Right lobe of liver (tissue), 4 donors: ENCODE results near the gene TIMP3.

ENCODE experiments used
- POLR2A ChIP-seq: fragments of 450-650 bp; IDR thresholded peaks from one replicate; pipeline ENCODE4 v1.6.1; 2017; ENCODE audit warnings: antibody characterized with exemption, mild to moderate bottlenecking
- TF ChIP-seq, protein P1 (sequence below), 4 donors: fragments of 200-600 bp in 3 of 4; fragments of 450-650 bp in 1 of 4; IDR thresholded peaks; one replicate each; pipeline versions ENCODE4 v1.5.1 to v1.8.0; 2016 to 2022; ENCODE audit warnings: antibody characterized with exemption in 4 of 4, mild to moderate bottlenecking in 2 of 4
- donor health status: DM: no; HTN: no; CAD: no.
- donor health status: DM: no; HTN: no; CAD: no.
- donor health status: DM: no; HTN: yes; CAD: no.

DNA sequence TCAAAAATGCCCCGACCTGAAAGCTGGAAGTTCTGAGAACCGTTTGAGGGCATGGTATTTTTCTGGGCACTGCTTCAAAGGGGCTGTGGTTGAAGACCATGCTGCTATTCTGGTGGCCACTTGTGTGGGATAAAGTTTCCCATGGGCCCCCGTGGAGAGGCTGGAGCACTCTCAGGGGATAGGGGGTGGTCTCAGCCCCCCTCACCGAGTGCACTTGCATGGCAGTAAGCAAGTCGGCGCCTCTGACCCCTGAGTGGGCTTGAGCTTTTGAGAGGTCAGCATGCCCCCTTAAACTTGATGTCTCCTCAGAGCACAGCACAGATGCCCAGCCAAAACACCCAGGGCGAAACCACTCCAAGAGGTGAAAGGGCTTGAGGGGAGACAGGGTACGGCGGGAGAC lies 35.6 kb downstream of the TIMP3 start:
- TF ChIP-seq, protein P1, sequence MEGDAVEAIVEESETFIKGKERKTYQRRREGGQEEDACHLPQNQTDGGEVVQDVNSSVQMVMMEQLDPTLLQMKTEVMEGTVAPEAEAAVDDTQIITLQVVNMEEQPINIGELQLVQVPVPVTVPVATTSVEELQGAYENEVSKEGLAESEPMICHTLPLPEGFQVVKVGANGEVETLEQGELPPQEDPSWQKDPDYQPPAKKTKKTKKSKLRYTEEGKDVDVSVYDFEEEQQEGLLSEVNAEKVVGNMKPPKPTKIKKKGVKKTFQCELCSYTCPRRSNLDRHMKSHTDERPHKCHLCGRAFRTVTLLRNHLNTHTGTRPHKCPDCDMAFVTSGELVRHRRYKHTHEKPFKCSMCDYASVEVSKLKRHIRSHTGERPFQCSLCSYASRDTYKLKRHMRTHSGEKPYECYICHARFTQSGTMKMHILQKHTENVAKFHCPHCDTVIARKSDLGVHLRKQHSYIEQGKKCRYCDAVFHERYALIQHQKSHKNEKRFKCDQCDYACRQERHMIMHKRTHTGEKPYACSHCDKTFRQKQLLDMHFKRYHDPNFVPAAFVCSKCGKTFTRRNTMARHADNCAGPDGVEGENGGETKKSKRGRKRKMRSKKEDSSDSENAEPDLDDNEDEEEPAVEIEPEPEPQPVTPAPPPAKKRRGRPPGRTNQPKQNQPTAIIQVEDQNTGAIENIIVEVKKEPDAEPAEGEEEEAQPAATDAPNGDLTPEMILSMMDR (IDR thresholded peaks at IDR 0.05): no peak
- TF ChIP-seq POLR2A: no peak
